ENCODE results near the gene FAM240A.

- TF ChIP-seq POLR2AphosphoS5 (IDR thresholded peaks at IDR 0.05; ENCODE audit: low read depth, low read length) (no peak), TAF1 (IDR thresholded peaks at IDR 0.05; ENCODE audit: borderline replicate concordance, insufficient read depth, low read length) (no peak), SIN3A (IDR thresholded peaks at IDR 0.05; ENCODE audit: borderline replicate concordance, insufficient read depth, low read length) (no peak), REST (IDR thresholded peaks at IDR 0.05; ENCODE audit: insufficient read depth in 1 of 2, low read depth in 2 of 2, low read length in 2 of 2) (no peak), FOXP2 (optimal IDR thresholded peaks at IDR 0.05; ENCODE audit: borderline replicate concordance, extremely low read depth, extremely low read length, insufficient read depth) (no peak)
These were observed 61.9 kb downstream of the FAM240A start for GRCh38 chr3:46674031-46674845.
